Left cardiac atrium (tissue), 4 donors: Measurements from ENCODE around the gene THRB. TPM values are rescaled to one million over a fixed set of nuclear protein-coding genes. Genes with fewer than 3 reads are reported as not detected.

ENCODE experiments used
- ATAC-seq, 2 donors: fragments of 200-7000 bp; cut with Tn5 transposase; one replicate each; pipeline ENCODE4 v1.9.1; 2020; ENCODE audit warnings: mild to moderate bottlenecking in 2 of 2, moderate library complexity in 2 of 2
- DNase-seq: peaks from one replicate; pipeline ENCODE4 v3.0.0-alpha.2; 2020
- intact Hi-C, 2 donors: fragments of 100-400 bp; cut with DNase I; formaldehyde crosslinking; loops; one replicate each; pipeline versions ENCODE4 v1.14.1 to v1.15.1; 2022 to 2023
- total RNA-seq, 2 donors: library from RNA; stranded (reverse); fragmentation: NEBNext Ultra II Directional; extraction: Animal tissue kit (Norgen Biotek cat#: 25700); gene quantifications; one replicate each; pipeline ENCODE4 v1.2.1, GENCODE V29; 2021
- donor health status: DM: no; HTN: yes; CAD: no.
- donor health status: DM: no; HTN: yes; CAD: no; lungs with severe emphysema.
- donor health status: DM: yes; HTN: yes; CAD: no.
- donor health status: Dilated cardiomyopathy.

The THRB gene
- total RNA-seq, 2 donors from 2014 or later = 8.3 to 15.4 TPM

DNA sequence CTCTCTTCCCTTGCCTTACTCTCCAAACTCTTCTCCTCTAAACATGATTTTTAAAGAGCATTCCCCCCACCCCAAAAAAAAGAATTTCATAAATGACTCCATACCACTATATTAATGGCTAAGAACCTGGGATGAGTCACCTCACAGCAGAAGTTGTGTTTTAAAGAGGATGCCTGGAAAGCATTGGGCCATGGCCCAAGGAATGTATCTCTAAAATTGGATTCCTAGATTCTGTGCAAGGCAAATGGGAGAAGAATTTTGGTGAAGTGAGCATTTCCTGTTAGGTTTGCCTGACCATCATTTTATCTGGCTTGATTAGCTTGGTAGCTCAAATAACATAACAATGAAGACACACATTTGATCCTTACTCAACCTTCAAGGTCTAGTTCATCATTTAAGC is 298.1 kb downstream of the THRB start:
- DNase-seq = no peak
- ATAC-seq = no peak
- intact Hi-C loops = no loop called here

DNA sequence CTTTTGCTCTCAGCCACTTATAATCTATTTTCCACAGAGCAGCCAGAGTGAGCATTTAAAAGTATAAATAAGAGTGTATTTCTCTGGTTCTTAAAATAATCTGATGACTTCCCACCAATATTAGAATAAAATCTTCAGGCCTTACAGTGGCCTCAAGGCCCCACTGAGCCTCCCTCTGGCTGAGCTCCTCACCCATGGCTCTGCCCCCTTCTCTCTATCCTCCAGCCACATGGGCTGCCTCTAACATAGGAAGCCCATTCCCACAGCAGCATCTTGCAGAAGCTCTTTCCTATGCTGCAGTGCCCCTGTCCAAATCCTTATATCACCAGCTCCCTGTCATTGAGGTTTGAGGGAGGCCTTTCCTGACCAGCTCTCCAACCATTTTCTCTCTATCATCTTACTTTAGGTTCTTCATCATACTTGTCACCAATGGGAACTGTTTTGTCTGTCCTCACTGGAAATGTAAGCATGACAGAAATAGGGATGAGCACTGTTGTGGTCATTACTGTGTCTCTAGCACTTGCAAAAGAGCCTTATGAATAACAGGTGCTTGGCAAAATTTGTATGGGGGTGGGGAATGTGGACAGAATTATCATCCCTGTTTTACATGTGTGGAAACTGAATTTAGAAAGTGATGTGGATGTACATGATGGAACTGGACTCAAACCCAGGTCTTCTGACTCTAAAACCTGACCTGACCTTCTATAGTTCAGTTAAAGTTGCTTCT is 299.0 kb downstream of the THRB start:
- DNase-seq (no peak), ATAC-seq (no peak)
- intact Hi-C loops = no loop called here

GRCh38 chr3:24192469-24193056 is 302.1 kb downstream of the THRB start:
- no peak for ATAC-seq
- intact Hi-C loops = no loop called here
- no peak for DNase-seq

DNA sequence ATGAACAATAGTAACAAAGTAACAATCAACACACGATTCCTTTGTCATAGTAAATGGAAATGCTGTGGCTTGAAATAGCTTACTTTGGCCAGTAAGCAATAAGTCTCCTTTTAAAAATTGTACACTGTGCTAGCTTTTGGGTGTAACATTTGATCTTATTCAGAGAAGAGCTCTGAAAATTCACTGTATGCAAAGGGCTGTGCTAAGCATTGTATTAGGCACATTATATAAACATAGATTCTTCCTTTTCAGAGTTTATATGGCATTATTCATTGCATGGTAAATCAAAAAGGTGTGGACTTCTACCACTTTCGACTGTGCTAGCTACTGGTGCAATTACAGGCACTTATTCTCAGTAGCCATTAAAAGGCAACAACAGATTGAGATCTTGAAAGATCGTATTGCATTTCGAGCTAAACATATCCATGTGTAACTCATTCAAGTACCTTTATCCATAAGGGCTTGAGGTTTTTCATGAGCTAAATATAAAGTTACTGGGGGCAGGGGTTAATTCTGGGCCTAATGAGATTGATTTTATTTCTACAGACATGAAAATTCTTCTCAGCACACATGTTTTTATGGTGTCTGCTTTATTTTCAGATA is 302.7 kb downstream of the THRB start:
- ATAC-seq = no peak
- no peak for DNase-seq
- intact Hi-C loops = no loop called here

- intact Hi-C loops = no loop called here
- DNase-seq (no peak), ATAC-seq (no peak)
These were observed 304.4 kb downstream of the THRB start for GRCh38 chr3:24190256-24190655.

DNA sequence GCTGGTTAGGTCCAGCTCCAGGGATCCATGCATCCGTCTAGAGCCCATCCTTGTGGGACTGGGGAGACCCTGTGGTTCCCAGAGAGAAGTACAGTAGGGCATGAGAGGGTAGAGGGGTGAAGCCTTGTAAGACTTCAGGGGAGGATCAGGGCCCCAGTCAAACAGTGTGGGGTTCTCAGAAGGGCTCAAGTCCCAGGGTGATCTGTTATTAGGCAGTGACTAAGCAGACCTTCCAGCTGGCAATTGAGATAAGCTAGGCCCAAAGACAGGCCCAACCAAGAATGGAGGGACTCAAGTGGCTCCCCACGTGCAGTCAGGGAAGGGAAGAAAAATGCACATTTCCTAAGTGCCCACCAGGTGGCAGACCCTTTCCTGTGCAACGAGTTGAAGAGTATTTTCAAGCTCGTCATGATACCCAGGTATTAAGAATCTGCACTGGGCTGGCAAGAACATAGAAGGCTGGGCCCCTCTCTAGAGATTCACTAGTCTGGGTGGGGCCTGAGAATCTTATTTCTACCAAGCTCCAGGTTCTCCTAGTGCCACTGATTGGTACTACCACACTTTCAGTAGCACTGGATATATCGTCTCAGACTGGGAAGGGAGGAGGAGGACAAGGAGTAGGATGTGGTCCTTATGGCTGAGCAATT is 308.8 kb downstream of the THRB start:
- DNase-seq (peak; percentile 38), ATAC-seq (peak; percentile 61 to 70)
- intact Hi-C loops = loop anchor here in 1 of 2 donors (5.0 to 10.0 kb wide), 2 partner anchors 456 to 499 kb away; no protein-coding TSS in a partner anchor

- ATAC-seq = no peak
- DNase-seq = no peak
- intact Hi-C loops = loop anchor here in 1 of 2 donors (5.0 to 10.0 kb wide), 2 partner anchors 458 to 500 kb away; no protein-coding TSS in a partner anchor
These were observed 310.0 kb downstream of the THRB start for GRCh38 chr3:24184528-24185176.

DNA sequence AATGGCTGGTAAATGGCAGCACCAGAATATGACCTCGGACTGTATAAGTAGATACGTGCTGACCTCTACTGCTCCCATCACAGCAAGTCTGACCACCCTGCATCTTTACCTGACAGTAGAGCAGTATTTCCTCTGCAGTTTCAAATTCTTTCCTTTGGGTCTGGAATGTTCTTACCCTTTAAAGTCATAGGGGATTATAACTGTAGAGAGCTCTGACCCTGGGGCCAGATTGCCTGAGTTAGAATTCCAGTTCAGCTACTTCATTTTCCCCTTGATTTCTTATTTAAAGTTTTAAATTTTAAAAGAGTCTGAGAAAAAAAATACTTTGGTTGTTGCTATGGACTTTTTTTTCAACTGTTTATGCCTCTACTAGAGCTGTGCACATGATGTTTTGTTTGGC is 311.9 kb downstream of the THRB start:
- DNase-seq (no peak), ATAC-seq (no peak)
- intact Hi-C loops = loop anchor here in 1 of 2 donors (10.0 kb wide), 1 partner anchor 502 kb away; no protein-coding TSS in a partner anchor

DNA sequence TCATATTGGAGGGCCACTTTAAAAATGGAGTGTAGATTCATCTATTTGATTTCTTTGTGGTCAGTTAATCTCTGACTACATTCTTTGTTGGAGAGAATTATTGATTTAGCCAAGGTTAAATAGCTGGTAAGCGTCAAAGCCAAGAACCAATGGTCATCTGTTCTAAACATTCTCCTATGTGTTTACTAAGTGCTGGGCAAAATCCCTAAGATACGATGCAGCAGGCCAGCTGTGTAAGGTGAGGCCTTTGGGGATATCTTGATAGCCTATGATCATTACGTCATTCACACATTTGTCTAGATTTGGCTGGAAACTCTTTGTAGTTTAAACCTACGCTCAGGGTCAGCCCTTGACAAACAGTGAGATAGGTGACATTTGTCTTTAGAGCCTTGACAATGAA is 313.4 kb downstream of the THRB start:
- no peak for ATAC-seq
- no peak for DNase-seq
- intact Hi-C loops = loop anchor here in 1 of 2 donors (10.0 kb wide), 1 partner anchor 504 kb away; no protein-coding TSS in a partner anchor

GRCh38 chr3:24180616-24181015 is 314.0 kb downstream of the THRB start:
- intact Hi-C loops = loop anchor here in 1 of 2 donors (10.0 kb wide), 1 partner anchor 504 kb away; no protein-coding TSS in a partner anchor
- no peak for DNase-seq
- no peak for ATAC-seq

DNA sequence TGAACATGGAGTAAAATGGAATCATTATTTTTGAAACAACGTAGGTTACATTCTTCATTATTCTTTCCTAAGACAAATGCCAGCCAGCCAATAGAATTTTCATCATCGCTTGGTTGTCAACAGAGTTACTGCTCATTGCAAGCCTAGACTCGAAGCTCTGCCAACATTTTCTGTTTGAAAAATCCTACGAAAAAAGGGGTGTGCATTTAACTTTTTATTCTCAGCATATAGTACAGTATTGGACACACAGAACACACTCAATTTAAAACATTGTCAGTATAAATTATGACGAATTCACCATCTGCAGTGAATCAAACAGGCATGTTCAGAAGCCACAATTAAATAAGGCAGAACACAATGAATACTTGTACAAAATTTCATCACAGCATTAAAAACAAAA is 317.4 kb downstream of the THRB start:
- intact Hi-C loops = no loop called here
- no peak for DNase-seq
- ATAC-seq = no peak

DNA sequence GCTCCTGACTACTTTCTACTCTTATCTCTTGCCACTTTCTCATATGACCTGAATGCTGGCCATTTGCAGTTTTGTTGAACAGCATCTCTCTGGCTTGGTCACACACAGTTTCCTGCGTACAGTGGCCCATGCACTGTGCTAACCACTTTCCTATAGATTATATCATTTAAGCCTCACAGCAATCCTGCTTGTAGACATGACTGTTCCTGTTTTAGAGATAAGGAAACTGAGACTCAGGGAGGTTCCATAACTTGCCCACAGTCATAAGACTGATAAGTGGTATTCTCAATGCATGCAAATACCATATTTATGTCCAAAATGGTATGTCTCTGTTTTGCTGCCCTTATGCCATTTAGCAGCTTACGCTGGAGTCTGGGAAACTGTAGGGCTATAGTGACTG is 320.0 kb downstream of the THRB start:
- intact Hi-C loops = no loop called here
- DNase-seq = no peak
- no peak for ATAC-seq

GRCh38 chr3:24168977-24169376 is 325.7 kb downstream of the THRB start:
- ATAC-seq (no peak), DNase-seq (no peak)
- intact Hi-C loops = no loop called here

DNA sequence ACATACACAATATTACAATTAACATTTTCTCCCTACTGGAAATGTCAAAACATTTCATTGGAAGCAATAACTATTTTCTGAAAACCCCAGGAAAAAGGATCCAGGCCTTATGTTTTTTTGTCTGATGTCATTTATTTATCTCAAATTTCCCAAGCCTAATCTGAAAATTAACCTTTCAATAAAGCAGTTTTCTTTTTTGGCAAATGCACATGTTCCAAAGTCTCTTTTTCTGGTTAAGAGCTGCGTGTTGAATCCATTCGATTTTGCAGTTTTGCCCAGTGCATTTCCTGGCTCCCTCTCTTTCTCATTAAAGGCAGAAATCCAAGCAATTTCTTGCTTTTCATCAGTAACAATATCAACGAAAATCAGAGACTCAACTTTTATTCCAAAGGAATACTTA is 327.2 kb downstream of the THRB start:
- DNase-seq = no peak
- ATAC-seq = no peak
- intact Hi-C loops = no loop called here

DNA sequence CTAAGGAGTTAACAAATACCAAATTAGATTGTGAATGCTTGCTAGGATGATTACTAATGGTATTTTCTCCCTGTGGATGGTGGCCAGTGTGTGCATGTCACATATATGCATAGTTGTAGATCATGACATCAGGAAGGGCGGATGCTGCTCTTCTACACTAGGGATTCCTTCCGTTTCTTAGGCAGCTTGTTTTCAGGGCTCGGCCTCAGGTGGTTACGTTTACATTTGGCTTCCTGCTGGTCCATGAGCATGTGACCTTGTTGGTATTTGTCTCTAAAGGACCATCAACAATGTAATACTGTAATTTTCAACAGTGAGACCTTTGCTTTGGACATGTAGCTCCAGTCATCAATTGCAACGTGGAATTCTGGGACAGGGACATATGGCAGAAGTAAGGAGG is 328.1 kb downstream of the THRB start:
- ATAC-seq = no peak
- intact Hi-C loops = no loop called here
- DNase-seq = no peak

GRCh38 chr3:24165603-24165982 is 329.1 kb downstream of the THRB start:
- intact Hi-C loops = no loop called here
- no peak for ATAC-seq
- no peak for DNase-seq

- intact Hi-C loops = no loop called here
- no peak for DNase-seq
These were observed 329.6 kb downstream of the THRB start for GRCh38 chr3:24164967-24165602.

GRCh38 chr3:24162929-24163328 is 331.7 kb downstream of the THRB start:
- DNase-seq (no peak), ATAC-seq (no peak)
- intact Hi-C loops = no loop called here

More at GRCh38 chr3:24164967-24165602, 329.6 kb downstream of the THRB start:
- no peak for ATAC-seq

- intact Hi-C loops = no loop called here
- DNase-seq (no peak), ATAC-seq (no peak)
These were observed 332.8 kb downstream of the THRB start for GRCh38 chr3:24161841-24162240.
